ENCODE results near the gene CD300LG. TPM values are rescaled to one million over a fixed set of nuclear protein-coding genes. Genes with fewer than 3 reads are reported as not detected.

CD300LG gene
- polyA plus RNA-seq, 1 experiment, result not detected

GRCh38 chr17:43897831-43898230 lies 50.9 kb downstream of the CD300LG start:
- no peak for TF ChIP-seq CTCF (IDR thresholded peaks at IDR 0.05; ENCODE audit: low read depth, low read length)
- DNase-seq (ENCODE audit: low read depth, low spot score), result no peak
- H3K9me3 ChIP-seq (ENCODE audit: control insufficient read depth, insufficient read depth, low read length), result no peaks in the 10 kb centered on the region
- H3K27me3 ChIP-seq (ENCODE audit: control insufficient read depth, insufficient read depth, low read length), result peaks cover 13% of the 10 kb centered on the region
- H3K4me3 ChIP-seq (ENCODE audit: low read depth, low read length), result no peak overlapping the region
- ChIA-PET POLR2A (no interaction called here), CTCF (interaction anchor here (0.6 to 1.6 kb wide), 2 partner anchors 20 to 77 kb away, joined by 3 to 5 read pairs; no protein-coding TSS in a partner anchor)
- no peak overlapping the region for H3K27ac ChIP-seq (ENCODE audit: low read depth, low read length)

- Histone ChIP-seq H3K27me3 (ENCODE audit: control insufficient read depth, insufficient read depth, low read length) (peaks cover 15% of the 10 kb centered on the region), H3K27ac (ENCODE audit: low read depth, low read length) (no peak overlapping the region), H3K9me3 (ENCODE audit: control insufficient read depth, insufficient read depth, low read length) (no peaks in the 10 kb centered on the region), H3K4me3 (ENCODE audit: low read depth, low read length) (no peak overlapping the region)
- POLR2A ChIA-PET, result interaction anchor here (0.5 kb wide), 1 partner anchor 197 kb away, joined by 7 read pairs; no protein-coding TSS in a partner anchor
- no peak for TF ChIP-seq CTCF (IDR thresholded peaks at IDR 0.05; ENCODE audit: low read depth, low read length)
- CTCF ChIA-PET, result no interaction called here
- DNase-seq (ENCODE audit: low read depth, low spot score), result no peak
These were observed 51.5 kb downstream of the CD300LG start for GRCh38 chr17:43898446-43898845.

GRCh38 chr17:43900183-43900857 lies 53.3 kb downstream of the CD300LG start:
- TF ChIP-seq CTCF (IDR thresholded peaks at IDR 0.05; ENCODE audit: low read depth, low read length), result no peak
- peak overlapping the region; percentile 57 for H3K4me3 ChIP-seq (ENCODE audit: low read depth, low read length)
- no peaks in the 10 kb centered on the region for H3K9me3 ChIP-seq (ENCODE audit: control insufficient read depth, insufficient read depth, low read length)
- CTCF ChIA-PET, result interaction anchor here (0.7 to 2.1 kb wide), 3 partner anchors 10 to 240 kb away, joined by 3 to 9 read pairs (median 5); no protein-coding TSS in a partner anchor
- no peak overlapping the region for H3K27ac ChIP-seq (ENCODE audit: low read depth, low read length)
- peaks cover 25% of the 10 kb centered on the region for H3K27me3 ChIP-seq (ENCODE audit: control insufficient read depth, insufficient read depth, low read length)
- DNase-seq (ENCODE audit: low read depth, low spot score), result peak; percentile 29
- POLR2A ChIA-PET, result interaction anchor here (0.6 kb wide), 1 partner anchor 308 kb away, joined by 4 read pairs; no protein-coding TSS in a partner anchor

- peak overlapping the region; percentile 57 for H3K4me3 ChIP-seq (ENCODE audit: low read depth, low read length)
- no peak for DNase-seq (ENCODE audit: low read depth, low spot score)
- peaks cover 31% of the 10 kb centered on the region for H3K27me3 ChIP-seq (ENCODE audit: control insufficient read depth, insufficient read depth, low read length)
- POLR2A ChIA-PET, result no interaction called here
- no peaks in the 10 kb centered on the region for H3K9me3 ChIP-seq (ENCODE audit: control insufficient read depth, insufficient read depth, low read length)
- no peak for TF ChIP-seq CTCF (IDR thresholded peaks at IDR 0.05; ENCODE audit: low read depth, low read length)
- no peak overlapping the region for H3K27ac ChIP-seq (ENCODE audit: low read depth, low read length)
- CTCF ChIA-PET, result interaction anchor here (1.0 to 2.1 kb wide), 3 partner anchors 9 to 55 kb away, joined by 3 to 5 read pairs (median 3); no protein-coding TSS in a partner anchor
These were observed 54.1 kb downstream of the CD300LG start for GRCh38 chr17:43900858-43901754.

Data from AG04450 (cell line).